ENCODE results near the gene COL17A1. TPM values are rescaled to one million over a fixed set of nuclear protein-coding genes. Genes with fewer than 3 reads are reported as not detected.

Gene COL17A1
- total RNA-seq, 1 experiment from 2014 or later = 0.30 TPM

GRCh38 chr10:104072786-104073185, 12.9 kb downstream of the COL17A1 start:
- Histone ChIP-seq H3K27me3 (no peaks in the 10 kb centered on the region), H3K9me3 (no peaks in the 10 kb centered on the region), H3K4me3 (no peak overlapping the region), H3K36me3 (no peaks in the 10 kb centered on the region)
- no peak for DNase-seq

- Histone ChIP-seq H3K4me3 (no peak overlapping the region), H3K36me3 (no peaks in the 10 kb centered on the region), H3K27me3 (no peaks in the 10 kb centered on the region), H3K9me3 (no peaks in the 10 kb centered on the region)
- no peak for DNase-seq
Observed at GRCh38 chr10:104069613-104070012, 16.1 kb downstream of the COL17A1 start.

GRCh38 chr10:104067525-104067924, 18.2 kb downstream of the COL17A1 start:
- no peaks in the 10 kb centered on the region for H3K36me3 ChIP-seq
- no peaks in the 10 kb centered on the region for H3K27me3 ChIP-seq
- no peak overlapping the region for H3K4me3 ChIP-seq
- no peaks in the 10 kb centered on the region for H3K9me3 ChIP-seq
- DNase-seq = no peak

- Histone ChIP-seq H3K4me3 (no peak overlapping the region), H3K9me3 (no peaks in the 10 kb centered on the region), H3K27me3 (no peaks in the 10 kb centered on the region), H3K36me3 (no peaks in the 10 kb centered on the region)
- DNase-seq = no peak
Observed at GRCh38 chr10:104066945-104067344, 18.7 kb downstream of the COL17A1 start.

- Histone ChIP-seq H3K36me3 (no peaks in the 10 kb centered on the region), H3K9me3 (no peaks in the 10 kb centered on the region), H3K4me3 (no peak overlapping the region), H3K27me3 (no peaks in the 10 kb centered on the region)
- no peak for DNase-seq
Observed at GRCh38 chr10:104065748-104066147, 19.9 kb downstream of the COL17A1 start.

- no peak for DNase-seq
- Histone ChIP-seq H3K4me3 (no peak overlapping the region), H3K36me3 (no peaks in the 10 kb centered on the region), H3K9me3 (no peaks in the 10 kb centered on the region), H3K27me3 (no peaks in the 10 kb centered on the region)
Observed at GRCh38 chr10:104061196-104061595, 24.5 kb downstream of the COL17A1 start.

- DNase-seq = no peak
- H3K36me3 ChIP-seq = no peaks in the 10 kb centered on the region
- no peaks in the 10 kb centered on the region for H3K27me3 ChIP-seq
- H3K9me3 ChIP-seq = no peaks in the 10 kb centered on the region
- H3K4me3 ChIP-seq = no peak overlapping the region
Observed at GRCh38 chr10:104059364-104059763, 26.3 kb downstream of the COL17A1 start.

- DNase-seq = no peak
- Histone ChIP-seq H3K36me3 (no peaks in the 10 kb centered on the region), H3K4me3 (no peak overlapping the region), H3K9me3 (no peaks in the 10 kb centered on the region), H3K27me3 (no peaks in the 10 kb centered on the region)
Observed at GRCh38 chr10:104057717-104058116, 28.0 kb downstream of the COL17A1 start.

GRCh38 chr10:104056619-104057273, 28.9 kb downstream of the COL17A1 start:
- H3K36me3 ChIP-seq = no peaks in the 10 kb centered on the region
- DNase-seq = no peak
- no peaks in the 10 kb centered on the region for H3K27me3 ChIP-seq
- no peak overlapping the region for H3K4me3 ChIP-seq
- H3K9me3 ChIP-seq = no peaks in the 10 kb centered on the region

DNA sequence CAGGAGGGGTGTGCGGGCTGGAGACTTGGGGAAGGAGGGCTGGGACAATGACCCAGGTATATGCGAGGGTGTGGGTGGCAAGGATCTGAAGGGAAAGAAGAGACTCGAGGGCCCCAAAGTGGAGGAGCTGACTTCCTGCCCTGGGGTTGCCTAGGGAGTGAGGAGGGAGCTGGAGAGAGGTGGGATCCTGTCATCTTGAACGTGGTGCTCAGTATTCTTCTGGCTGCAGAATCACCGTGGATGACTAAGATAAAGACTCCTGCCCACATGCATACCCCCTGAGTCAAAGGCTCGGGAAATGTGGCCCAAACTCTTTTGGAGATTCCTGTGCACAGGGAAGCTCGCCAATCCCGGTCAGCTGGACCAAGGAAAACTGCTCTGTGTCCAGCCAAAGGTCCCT, 31.2 kb downstream of the COL17A1 start:
- no peaks in the 10 kb centered on the region for H3K27me3 ChIP-seq
- H3K9me3 ChIP-seq = no peaks in the 10 kb centered on the region
- H3K36me3 ChIP-seq = no peaks in the 10 kb centered on the region
- no peak overlapping the region for H3K4me3 ChIP-seq
- DNase-seq = peak; percentile 81

DNA sequence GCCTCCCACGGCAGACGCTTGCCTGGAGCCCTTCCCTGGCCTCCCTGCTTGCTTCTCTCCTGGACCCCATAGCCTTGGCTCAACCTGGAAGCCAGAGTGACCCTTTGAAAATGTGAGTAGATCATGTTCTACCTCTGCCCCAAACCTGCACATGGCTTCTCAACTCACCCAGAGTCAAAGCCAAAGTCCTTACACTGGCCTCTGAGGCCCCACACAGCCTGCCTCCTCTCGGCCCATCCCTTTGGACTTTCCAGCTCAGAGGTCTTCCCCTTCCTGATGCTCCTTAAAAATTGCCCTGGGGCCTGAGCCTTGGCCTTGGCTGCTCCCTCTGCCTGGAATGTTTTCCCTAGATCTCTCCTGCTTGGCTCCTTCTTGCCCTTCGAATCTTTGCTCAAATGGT, 32.5 kb downstream of the COL17A1 start:
- Histone ChIP-seq H3K4me3 (no peak overlapping the region), H3K36me3 (no peaks in the 10 kb centered on the region), H3K27me3 (no peaks in the 10 kb centered on the region), H3K9me3 (no peaks in the 10 kb centered on the region)
- no peak for DNase-seq

DNA sequence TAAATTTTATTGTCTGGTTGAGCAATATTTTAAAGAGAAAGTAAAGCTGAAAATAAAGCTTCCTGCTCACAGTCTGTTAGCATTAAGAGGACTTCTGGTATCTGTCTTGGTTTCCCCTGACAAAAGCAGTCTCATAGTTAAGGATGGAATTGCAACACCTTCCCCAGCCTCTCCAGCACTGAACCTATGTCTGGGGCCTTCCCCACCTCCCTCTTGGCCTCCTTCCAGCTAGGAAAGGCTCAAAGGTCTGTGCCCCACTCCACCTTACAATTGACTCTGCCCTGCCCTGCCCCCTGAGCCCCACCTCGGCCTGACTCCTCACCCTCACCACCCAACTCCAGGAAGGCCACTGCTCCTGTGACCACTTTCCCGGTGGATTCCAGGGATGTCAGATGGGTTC, 33.2 kb downstream of the COL17A1 start:
- Histone ChIP-seq H3K9me3 (no peaks in the 10 kb centered on the region), H3K27me3 (no peaks in the 10 kb centered on the region), H3K36me3 (no peaks in the 10 kb centered on the region), H3K4me3 (no peak overlapping the region)
- no peak for DNase-seq

DNA sequence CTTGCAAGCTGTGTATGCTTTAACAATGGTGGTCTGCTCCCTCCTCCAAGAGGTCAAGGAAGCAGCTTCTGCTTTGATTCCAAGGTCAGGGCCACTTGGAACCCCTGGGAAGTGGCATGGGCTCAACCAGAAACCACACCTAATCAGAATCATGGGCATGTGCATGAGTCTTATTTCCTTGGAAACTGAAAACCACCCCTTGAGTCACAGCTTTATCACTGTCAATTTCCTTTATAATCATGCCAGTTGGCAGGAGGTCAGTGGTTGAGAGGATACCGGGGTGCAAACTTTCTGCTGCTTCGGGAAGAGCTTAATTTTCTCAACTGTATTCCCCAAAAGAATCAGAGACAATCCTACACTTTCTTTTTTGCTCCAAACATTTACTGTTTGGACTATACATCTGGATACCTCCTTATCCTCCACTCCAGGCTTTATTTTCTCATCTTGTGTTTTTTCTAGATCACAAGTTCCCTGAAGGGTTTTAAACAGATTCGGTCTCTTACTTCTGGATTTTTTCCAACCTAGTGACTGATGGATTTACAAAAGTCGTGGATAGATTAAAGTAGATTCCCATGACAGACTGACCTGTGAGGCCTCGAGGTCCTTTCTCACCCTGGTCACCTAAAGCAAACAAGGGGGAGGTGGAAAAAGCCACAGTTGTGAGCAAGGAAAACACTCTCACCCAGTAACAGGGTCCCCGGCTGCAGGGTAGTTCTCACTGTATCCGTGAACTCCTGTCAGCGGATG, 36.0 kb downstream of the COL17A1 start:
- H3K36me3 ChIP-seq = no peaks in the 10 kb centered on the region
- H3K27me3 ChIP-seq = no peaks in the 10 kb centered on the region
- no peak overlapping the region for H3K4me3 ChIP-seq
- no peaks in the 10 kb centered on the region for H3K9me3 ChIP-seq
- DNase-seq = peak; percentile 42

GRCh38 chr10:104046651-104047050, 39.0 kb downstream of the COL17A1 start:
- no peak for DNase-seq
- Histone ChIP-seq H3K36me3 (no peaks in the 10 kb centered on the region), H3K9me3 (no peaks in the 10 kb centered on the region), H3K27me3 (no peaks in the 10 kb centered on the region), H3K4me3 (no peak overlapping the region)

GRCh38 chr10:104045151-104046089, 40.3 kb downstream of the COL17A1 start:
- Histone ChIP-seq H3K27me3 (no peaks in the 10 kb centered on the region), H3K4me3 (no peak overlapping the region), H3K9me3 (no peaks in the 10 kb centered on the region), H3K36me3 (no peaks in the 10 kb centered on the region)
- peak; percentile 56 for DNase-seq

- Histone ChIP-seq H3K27me3 (no peaks in the 10 kb centered on the region), H3K9me3 (no peaks in the 10 kb centered on the region), H3K36me3 (no peaks in the 10 kb centered on the region), H3K4me3 (no peak overlapping the region)
- DNase-seq = no peak
Observed at GRCh38 chr10:104043854-104044253, 41.8 kb downstream of the COL17A1 start.

- Histone ChIP-seq H3K4me3 (no peak overlapping the region), H3K27me3 (no peaks in the 10 kb centered on the region), H3K36me3 (no peaks in the 10 kb centered on the region), H3K9me3 (no peaks in the 10 kb centered on the region)
- DNase-seq = no peak
Observed at GRCh38 chr10:104043185-104043830, 42.4 kb downstream of the COL17A1 start.

Measured in MG63 (cell line).